A673 (cell line): ENCODE results near the gene BPTF.

ENCODE experiments used
- EZH2 ChIP-seq: fragments of 200-600 bp; sonication (generic); IDR thresholded peaks from 2 replicates; pipeline ENCODE4 v1.6.1; 2017; ENCODE audit warnings: borderline replicate concordance, low read depth, mild to moderate bottlenecking, mixed read lengths, antibody characterized with exemption, low read length; ENCODE audit not compliant: poor library complexity, severe bottlenecking
- TF ChIP-seq, protein P1 (sequence below): fragments of 300-800, 200-600 bp; sonication (generic); conservative IDR thresholded peaks from 2 replicates; pipeline ENCODE4 v1.5.1; 2017; ENCODE audit warnings: low read depth, mild to moderate bottlenecking, antibody characterized with exemption, low read length, moderate library complexity, mixed read lengths

DNA sequence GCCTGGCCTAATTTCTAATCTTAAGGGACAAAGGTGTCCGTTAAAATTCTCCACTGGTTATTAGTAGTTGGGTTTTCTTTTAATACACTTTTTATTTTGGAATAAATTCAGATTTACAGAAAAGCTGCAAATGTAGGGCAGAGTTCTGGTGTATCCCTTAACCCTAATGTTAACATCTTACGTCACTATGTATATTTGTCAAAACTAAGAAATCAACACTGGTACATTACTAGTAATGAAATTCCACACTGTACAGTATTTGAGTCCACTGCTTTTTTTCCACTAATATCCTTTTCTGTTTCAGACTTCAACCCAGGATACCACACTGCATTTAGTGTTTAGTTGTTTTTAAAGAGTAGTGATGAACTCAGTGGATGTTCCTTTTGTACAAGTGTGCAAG lies 191.5 kb downstream of the BPTF start:
- TF ChIP-seq, protein P1, sequence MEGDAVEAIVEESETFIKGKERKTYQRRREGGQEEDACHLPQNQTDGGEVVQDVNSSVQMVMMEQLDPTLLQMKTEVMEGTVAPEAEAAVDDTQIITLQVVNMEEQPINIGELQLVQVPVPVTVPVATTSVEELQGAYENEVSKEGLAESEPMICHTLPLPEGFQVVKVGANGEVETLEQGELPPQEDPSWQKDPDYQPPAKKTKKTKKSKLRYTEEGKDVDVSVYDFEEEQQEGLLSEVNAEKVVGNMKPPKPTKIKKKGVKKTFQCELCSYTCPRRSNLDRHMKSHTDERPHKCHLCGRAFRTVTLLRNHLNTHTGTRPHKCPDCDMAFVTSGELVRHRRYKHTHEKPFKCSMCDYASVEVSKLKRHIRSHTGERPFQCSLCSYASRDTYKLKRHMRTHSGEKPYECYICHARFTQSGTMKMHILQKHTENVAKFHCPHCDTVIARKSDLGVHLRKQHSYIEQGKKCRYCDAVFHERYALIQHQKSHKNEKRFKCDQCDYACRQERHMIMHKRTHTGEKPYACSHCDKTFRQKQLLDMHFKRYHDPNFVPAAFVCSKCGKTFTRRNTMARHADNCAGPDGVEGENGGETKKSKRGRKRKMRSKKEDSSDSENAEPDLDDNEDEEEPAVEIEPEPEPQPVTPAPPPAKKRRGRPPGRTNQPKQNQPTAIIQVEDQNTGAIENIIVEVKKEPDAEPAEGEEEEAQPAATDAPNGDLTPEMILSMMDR, result no peak
- no peak for TF ChIP-seq EZH2
